ENCODE results near the gene TUBB4A.

TUBB4A gene

GRCh38 chr19:6453951-6454565, 48.1 kb downstream of the TUBB4A start:
- Histone ChIP-seq H3K79me2 (no peaks in the 10 kb centered on the region), H3K27ac (no peak overlapping the region), H3K9me3 (ENCODE audit: control insufficient read depth, low read length) (no peaks in the 10 kb centered on the region), H2AFZ (no peak overlapping the region), H3K27me3 (ENCODE audit: control insufficient read depth, insufficient read depth, low read length) (no peaks in the 10 kb centered on the region), H3K4me2 (ENCODE audit: low read length) (no peak overlapping the region), H3K9ac (no peak overlapping the region), H3K4me3 (ENCODE audit: low read depth, low read length) (no peak overlapping the region), H3K4me1 (peaks cover 7% of the 10 kb centered on the region), H3K36me3 (ENCODE audit: control insufficient read depth, insufficient read depth, low read length) (no peaks in the 10 kb centered on the region)
- TF ChIP-seq CTCF (IDR thresholded peaks at IDR 0.05) = no peak

- Histone ChIP-seq H3K4me2 (ENCODE audit: low read length) (no peak overlapping the region), H3K9ac (no peak overlapping the region), H3K27ac (no peak overlapping the region), H3K4me3 (ENCODE audit: low read depth, low read length) (no peak overlapping the region), H3K9me3 (ENCODE audit: control insufficient read depth, low read length) (no peaks in the 10 kb centered on the region), H2AFZ (no peak overlapping the region), H3K36me3 (ENCODE audit: control insufficient read depth, insufficient read depth, low read length) (no peaks in the 10 kb centered on the region), H3K79me2 (no peaks in the 10 kb centered on the region), H3K27me3 (ENCODE audit: control insufficient read depth, insufficient read depth, low read length) (no peaks in the 10 kb centered on the region), H3K4me1 (no peaks in the 10 kb centered on the region)
- no peak for TF ChIP-seq CTCF (IDR thresholded peaks at IDR 0.05)
These were observed 49.2 kb downstream of the TUBB4A start for GRCh38 chr19:6452899-6453298.

GRCh38 chr19:6452223-6452614, 49.9 kb downstream of the TUBB4A start:
- no peak for TF ChIP-seq CTCF (IDR thresholded peaks at IDR 0.05)
- Histone ChIP-seq H3K4me2 (ENCODE audit: low read length) (no peak overlapping the region), H3K4me1 (no peaks in the 10 kb centered on the region), H3K36me3 (ENCODE audit: control insufficient read depth, insufficient read depth, low read length) (no peaks in the 10 kb centered on the region), H3K27me3 (ENCODE audit: control insufficient read depth, insufficient read depth, low read length) (no peaks in the 10 kb centered on the region), H3K79me2 (no peaks in the 10 kb centered on the region), H3K9ac (no peak overlapping the region), H3K9me3 (ENCODE audit: control insufficient read depth, low read length) (no peaks in the 10 kb centered on the region), H3K27ac (no peak overlapping the region), H2AFZ (no peak overlapping the region), H3K4me3 (ENCODE audit: low read depth, low read length) (no peak overlapping the region)

GRCh38 chr19:6451583-6452222, 50.4 kb downstream of the TUBB4A start:
- Histone ChIP-seq H3K36me3 (ENCODE audit: control insufficient read depth, insufficient read depth, low read length) (no peaks in the 10 kb centered on the region), H2AFZ (no peak overlapping the region), H3K27me3 (ENCODE audit: control insufficient read depth, insufficient read depth, low read length) (no peaks in the 10 kb centered on the region), H3K4me3 (ENCODE audit: low read depth, low read length) (no peak overlapping the region), H3K4me2 (ENCODE audit: low read length) (no peak overlapping the region), H3K79me2 (no peaks in the 10 kb centered on the region), H3K9me3 (ENCODE audit: control insufficient read depth, low read length) (no peaks in the 10 kb centered on the region), H3K9ac (no peak overlapping the region), H3K27ac (no peak overlapping the region), H3K4me1 (no peaks in the 10 kb centered on the region)
- no peak for TF ChIP-seq CTCF (IDR thresholded peaks at IDR 0.05)

- H3K4me3 ChIP-seq (ENCODE audit: low read depth, low read length) = no peak overlapping the region
- no peak overlapping the region for H3K9ac ChIP-seq
- H3K27me3 ChIP-seq (ENCODE audit: control insufficient read depth, insufficient read depth, low read length) = no peaks in the 10 kb centered on the region
- no peaks in the 10 kb centered on the region for H3K79me2 ChIP-seq
- H3K4me1 ChIP-seq = no peaks in the 10 kb centered on the region
- H3K36me3 ChIP-seq (ENCODE audit: control insufficient read depth, insufficient read depth, low read length) = no peaks in the 10 kb centered on the region
- no peak overlapping the region for H2AFZ ChIP-seq
- no peak overlapping the region for H3K27ac ChIP-seq
- no peak overlapping the region for H3K4me2 ChIP-seq (ENCODE audit: low read length)
- TF ChIP-seq CTCF (IDR thresholded peaks at IDR 0.05) = no peak
- H3K9me3 ChIP-seq (ENCODE audit: control insufficient read depth, low read length) = no peaks in the 10 kb centered on the region
These were observed 51.9 kb downstream of the TUBB4A start for GRCh38 chr19:6450166-6450565.

Data from parathyroid adenoma (tissue), 2 donors.